ENCODE measurements around the gene ADAMTS3.

ADAMTS3 gene

DNA sequence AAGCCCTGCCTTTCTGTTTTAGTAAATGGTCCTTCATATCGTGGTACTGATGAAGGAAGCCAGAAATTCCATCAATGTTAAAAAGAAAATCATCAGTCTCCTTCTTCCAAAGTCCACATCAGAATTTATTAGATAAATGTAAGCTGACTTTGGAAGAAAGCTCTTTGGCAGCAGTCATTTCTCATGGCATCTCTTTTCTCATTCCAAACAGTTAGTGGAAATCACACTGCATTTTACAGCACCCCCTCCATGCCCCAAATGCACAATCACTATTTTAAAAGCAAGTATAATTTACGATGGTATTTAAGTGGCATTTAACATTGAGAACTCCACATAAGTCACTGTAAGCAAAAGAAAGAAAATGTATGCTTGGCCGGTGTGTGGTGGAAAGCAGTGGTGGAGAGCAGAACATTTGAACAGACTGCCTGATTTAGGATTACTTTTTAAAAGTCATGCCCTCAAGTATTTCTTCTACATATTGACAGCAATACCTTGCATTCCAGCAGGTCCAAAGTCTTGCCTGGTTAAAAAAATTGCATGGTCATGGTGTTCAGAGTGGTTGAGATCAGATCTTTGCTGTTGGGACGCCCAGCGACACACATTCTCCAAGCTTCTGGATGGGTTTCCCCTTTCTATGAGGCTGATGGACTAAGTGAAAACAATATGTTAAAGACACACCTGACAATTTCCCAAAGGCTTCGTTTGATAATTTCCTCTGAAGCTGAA lies 248.6 kb downstream of the ADAMTS3 start:
- TF ChIP-seq, protein P1, sequence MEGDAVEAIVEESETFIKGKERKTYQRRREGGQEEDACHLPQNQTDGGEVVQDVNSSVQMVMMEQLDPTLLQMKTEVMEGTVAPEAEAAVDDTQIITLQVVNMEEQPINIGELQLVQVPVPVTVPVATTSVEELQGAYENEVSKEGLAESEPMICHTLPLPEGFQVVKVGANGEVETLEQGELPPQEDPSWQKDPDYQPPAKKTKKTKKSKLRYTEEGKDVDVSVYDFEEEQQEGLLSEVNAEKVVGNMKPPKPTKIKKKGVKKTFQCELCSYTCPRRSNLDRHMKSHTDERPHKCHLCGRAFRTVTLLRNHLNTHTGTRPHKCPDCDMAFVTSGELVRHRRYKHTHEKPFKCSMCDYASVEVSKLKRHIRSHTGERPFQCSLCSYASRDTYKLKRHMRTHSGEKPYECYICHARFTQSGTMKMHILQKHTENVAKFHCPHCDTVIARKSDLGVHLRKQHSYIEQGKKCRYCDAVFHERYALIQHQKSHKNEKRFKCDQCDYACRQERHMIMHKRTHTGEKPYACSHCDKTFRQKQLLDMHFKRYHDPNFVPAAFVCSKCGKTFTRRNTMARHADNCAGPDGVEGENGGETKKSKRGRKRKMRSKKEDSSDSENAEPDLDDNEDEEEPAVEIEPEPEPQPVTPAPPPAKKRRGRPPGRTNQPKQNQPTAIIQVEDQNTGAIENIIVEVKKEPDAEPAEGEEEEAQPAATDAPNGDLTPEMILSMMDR (IDR thresholded peaks at IDR 0.05): no peak
- no peak overlapping the region for H3K27ac ChIP-seq
- H3K9me3 ChIP-seq: no peaks in the 10 kb centered on the region
- peaks cover 12% of the 10 kb centered on the region for H3K27me3 ChIP-seq
- H3K4me3 ChIP-seq (ENCODE audit: low read depth in 1 of 2, low read length in 1 of 2): no peak overlapping the region
- no peaks in the 10 kb centered on the region for H3K4me1 ChIP-seq (ENCODE audit: control insufficient read depth in 1 of 2, insufficient read depth in 1 of 2, low read depth in 1 of 2, low read length in 1 of 2)
- no peaks in the 10 kb centered on the region for H3K36me3 ChIP-seq

DNA sequence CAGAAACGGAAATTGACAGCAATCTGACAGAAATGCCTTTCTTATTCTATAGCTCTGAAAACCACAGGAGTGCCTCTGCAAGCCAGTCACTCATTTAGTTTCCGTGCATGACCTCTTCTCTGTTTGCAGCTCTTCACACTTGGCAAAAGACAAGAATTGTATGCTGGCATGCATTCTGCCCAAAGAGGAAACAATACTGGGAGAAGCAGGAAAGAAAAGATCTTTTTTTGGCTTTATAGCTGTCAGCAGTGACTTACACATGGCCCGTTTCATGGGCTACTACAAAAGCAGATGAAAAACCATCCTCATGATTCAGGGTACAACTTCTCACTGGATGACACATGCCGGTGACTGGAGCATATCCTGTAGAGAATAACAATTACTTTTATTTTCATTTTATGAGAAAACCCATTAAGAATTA lies 249.4 kb downstream of the ADAMTS3 start:
- TF ChIP-seq, protein P1 (IDR thresholded peaks at IDR 0.05): no peak
- peaks cover 12% of the 10 kb centered on the region for H3K27me3 ChIP-seq
- no peaks in the 10 kb centered on the region for H3K4me1 ChIP-seq (ENCODE audit: control insufficient read depth in 1 of 2, insufficient read depth in 1 of 2, low read depth in 1 of 2, low read length in 1 of 2)
- H3K27ac ChIP-seq: no peak overlapping the region
- H3K36me3 ChIP-seq: no peaks in the 10 kb centered on the region
- H3K9me3 ChIP-seq: no peaks in the 10 kb centered on the region
- no peak overlapping the region for H3K4me3 ChIP-seq (ENCODE audit: low read depth in 1 of 2, low read length in 1 of 2)

DNA sequence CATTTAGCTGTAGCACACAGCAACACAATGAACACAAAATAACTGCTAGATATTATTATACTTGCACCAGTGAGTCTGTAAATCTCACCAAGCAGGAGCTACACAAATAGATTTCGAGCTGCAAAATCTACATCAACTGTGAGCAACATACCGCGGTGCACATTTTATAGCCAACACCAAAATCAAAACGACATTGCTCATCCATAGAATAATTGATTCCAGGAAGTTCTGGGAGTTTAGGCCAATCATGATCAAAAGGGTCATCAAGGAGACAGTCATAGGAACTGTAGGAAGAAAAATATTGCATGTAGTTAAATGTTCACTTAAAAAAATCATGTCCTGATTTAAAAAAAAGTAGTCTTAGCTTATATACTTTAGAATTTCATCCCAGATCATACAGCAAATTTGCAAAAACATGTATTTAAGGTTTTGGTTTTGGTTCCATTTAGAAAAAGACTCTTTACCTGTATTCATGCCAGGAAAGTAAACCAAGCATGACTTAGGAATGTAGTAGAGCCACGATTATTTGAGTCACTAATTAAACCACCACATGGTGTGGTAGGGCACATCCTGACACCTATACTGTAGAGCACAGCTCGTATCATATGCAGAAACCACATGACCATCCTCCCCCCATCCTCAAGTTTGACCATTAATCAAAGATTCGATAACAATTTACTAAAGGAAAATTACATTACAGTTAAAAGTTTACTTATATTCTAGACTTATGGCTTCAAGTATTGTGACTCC lies 250.4 kb downstream of the ADAMTS3 start:
- peaks cover 12% of the 10 kb centered on the region for H3K27me3 ChIP-seq
- no peaks in the 10 kb centered on the region for H3K36me3 ChIP-seq
- no peaks in the 10 kb centered on the region for H3K9me3 ChIP-seq
- no peak overlapping the region for H3K4me3 ChIP-seq (ENCODE audit: low read depth in 1 of 2, low read length in 1 of 2)
- TF ChIP-seq, protein P1 (IDR thresholded peaks at IDR 0.05): no peak
- H3K4me1 ChIP-seq (ENCODE audit: control insufficient read depth in 1 of 2, insufficient read depth in 1 of 2, low read depth in 1 of 2, low read length in 1 of 2): no peaks in the 10 kb centered on the region
- H3K27ac ChIP-seq: no peak overlapping the region

GRCh38 chr4:72314869-72315268 lies 254.2 kb downstream of the ADAMTS3 start:
- Histone ChIP-seq H3K27ac (no peak overlapping the region), H3K9me3 (no peaks in the 10 kb centered on the region), H3K4me1 (ENCODE audit: control insufficient read depth in 1 of 2, insufficient read depth in 1 of 2, low read depth in 1 of 2, low read length in 1 of 2) (no peaks in the 10 kb centered on the region), H3K4me3 (ENCODE audit: low read depth in 1 of 2, low read length in 1 of 2) (no peak overlapping the region), H3K27me3 (peaks cover 5% of the 10 kb centered on the region), H3K36me3 (no peaks in the 10 kb centered on the region)
- TF ChIP-seq, protein P1 (IDR thresholded peaks at IDR 0.05): no peak

DNA sequence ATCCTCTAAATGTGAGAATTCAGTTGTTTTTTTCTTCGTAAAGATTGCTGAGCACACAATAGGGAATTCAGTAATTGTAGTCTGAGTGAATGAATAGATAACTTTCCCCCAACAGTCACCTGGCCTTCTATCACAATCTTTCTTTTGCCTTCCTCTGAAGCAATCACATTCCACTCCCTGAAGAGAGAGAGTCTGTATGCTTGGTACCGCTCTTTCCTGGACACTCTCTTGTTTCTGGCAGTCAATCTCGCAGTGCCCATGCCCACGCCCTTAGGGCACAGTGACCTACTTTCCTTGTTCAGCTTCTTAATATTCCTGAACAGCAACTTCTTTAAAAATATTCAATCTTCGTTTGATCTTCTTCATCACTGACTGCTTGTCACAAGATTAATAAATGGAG lies 255.9 kb downstream of the ADAMTS3 start:
- Histone ChIP-seq H3K9me3 (no peaks in the 10 kb centered on the region), H3K4me1 (ENCODE audit: control insufficient read depth in 1 of 2, insufficient read depth in 1 of 2, low read depth in 1 of 2, low read length in 1 of 2) (no peaks in the 10 kb centered on the region), H3K36me3 (no peaks in the 10 kb centered on the region), H3K27ac (no peak overlapping the region), H3K27me3 (no peaks in the 10 kb centered on the region), H3K4me3 (ENCODE audit: low read depth in 1 of 2, low read length in 1 of 2) (no peak overlapping the region)
- TF ChIP-seq, protein P1 (IDR thresholded peaks at IDR 0.05): no peak

All from neutrophil (primary cell).